IMR-90 (cell line): Measurements from ENCODE around the gene FAM124A. TPM values are rescaled to one million over a fixed set of nuclear protein-coding genes. Genes with fewer than 3 reads are reported as not detected.

ENCODE experiments used
- ATAC-seq: fragments of 200-7000 bp; cut with Tn5 transposase; 2 replicates; pipeline ENCODE4 v1.9.1; 2020; ENCODE audit warnings: low read depth, mild to moderate bottlenecking, moderate library complexity
- BruUV-seq: library from RNA; stranded (reverse); fragments of 400-500 nt; replicated peaks from 2 replicates; lab custom pipeline; 2021; lab: Mats Ljungman, UMichigan
- CTCF ChIA-PET: fragments of 300-600 bp; formaldehyde crosslinking; extraction: SDS; loops from one replicate; lab custom pipeline; 2021; ENCODE audit warnings: antibody characterized with exemption; lab: Yijun Ruan, JAX
- POLR2A ChIA-PET: fragments of 300-600 bp; sonication (Branson Sonifier 250); formaldehyde crosslinking; loops from one replicate; lab custom pipeline; 2022; ENCODE audit warnings: antibody characterized with exemption; ENCODE audit not compliant: unreplicated experiment; lab: Charles Lee
- DNase-seq: peaks from one replicate; pipeline ENCODE4 v3.0.0; 2013
- H2AFZ ChIP-seq: replicated peaks from 2 replicates; pipeline ENCODE3; 2013; ENCODE audit warnings: low read length, mild to moderate bottlenecking; ENCODE audit not compliant: poor library complexity
- H2AK5ac ChIP-seq: 2 replicates; pipeline ENCODE4 v1.6.1; 2013; ENCODE audit warnings: low read depth, low read length, inconsistent platforms
- H2AK9ac ChIP-seq: replicated peaks from 2 replicates; pipeline ENCODE3; 2013; ENCODE audit warnings: mild to moderate bottlenecking, low read depth, low read length, moderate library complexity; ENCODE audit not compliant: poor library complexity
- H2BK120ac ChIP-seq: 2 replicates; pipeline ENCODE4 v1.6.1; 2013; ENCODE audit warnings: low read depth, low read length, inconsistent platforms
- H2BK15ac ChIP-seq: 3 replicates; pipeline ENCODE4 v1.6.1; 2013; ENCODE audit warnings: low read depth, low read length, inconsistent platforms
- H2BK20ac ChIP-seq: 2 replicates; pipeline ENCODE4 v1.6.1; 2013; ENCODE audit warnings: low read depth, mild to moderate bottlenecking, inconsistent platforms, low read length, moderate library complexity
- H2BK5ac ChIP-seq: 2 replicates; pipeline ENCODE4 v1.6.1; 2013; ENCODE audit warnings: mild to moderate bottlenecking, low read depth, low read length, inconsistent platforms; ENCODE audit not compliant: poor library complexity, severe bottlenecking
- H3K14ac ChIP-seq: replicated peaks from 2 replicates; pipeline ENCODE4 v1.6.1; 2013; ENCODE audit warnings: low read depth, low read length, inconsistent platforms
- H3K18ac ChIP-seq: 2 replicates; pipeline ENCODE4 v1.6.1; 2013; ENCODE audit warnings: low read depth, low read length, control low read depth
- H3K23ac ChIP-seq: 2 replicates; pipeline ENCODE4 v1.6.1; 2013; ENCODE audit warnings: low read depth, low read length, inconsistent platforms
- H3K27ac ChIP-seq: 2 replicates; pipeline ENCODE4 v1.5.1; 2013; ENCODE audit warnings: mild to moderate bottlenecking, control low read depth, low read length; ENCODE audit not compliant: insufficient read depth
- H3K27me3 ChIP-seq: 2 replicates; pipeline ENCODE4 v1.6.1; 2013; ENCODE audit warnings: low read length; ENCODE audit not compliant: control insufficient read depth, insufficient read depth
- H3K36me3 ChIP-seq: 2 replicates; pipeline ENCODE4 v1.6.1; 2013; ENCODE audit warnings: low read length, mixed read lengths; ENCODE audit not compliant: control insufficient read depth, insufficient read depth
- H3K4ac ChIP-seq: 2 replicates; pipeline ENCODE4 v1.6.1; 2013; ENCODE audit warnings: low read depth, low read length, inconsistent platforms
- H3K4me1 ChIP-seq: 2 replicates; pipeline ENCODE4 v1.6.1; 2013; ENCODE audit warnings: low read length, mixed read lengths; ENCODE audit not compliant: control insufficient read depth, insufficient read depth
- H3K4me2 ChIP-seq: 2 replicates; pipeline ENCODE4 v1.6.1; 2013; ENCODE audit warnings: low read depth, mild to moderate bottlenecking, control low read depth, low read length, moderate library complexity
- H3K4me3 ChIP-seq: 2 replicates; pipeline ENCODE4 v1.5.1; 2013; ENCODE audit warnings: low read depth, mild to moderate bottlenecking, control low read depth, low read length, moderate library complexity; ENCODE audit not compliant: insufficient read depth
- H3K56ac ChIP-seq: 2 replicates; pipeline ENCODE4 v1.6.1; 2013; ENCODE audit warnings: low read length, inconsistent platforms; ENCODE audit not compliant: insufficient read depth; ENCODE audit errors: extremely low read depth
- H3K79me1 ChIP-seq, 2 experiments: 2 replicates each; pipeline ENCODE4 v1.6.1; 2013; ENCODE audit warnings: low read length in 2 of 2, inconsistent platforms in 1 of 2, low read depth in 1 of 2
- H3K9ac ChIP-seq: 2 replicates; pipeline ENCODE4 v1.6.1; 2013; ENCODE audit warnings: low read depth, low read length, control low read depth
- H3K9me1 ChIP-seq: 2 replicates; pipeline ENCODE4 v1.6.1; 2013; ENCODE audit warnings: low read length, inconsistent platforms; ENCODE audit not compliant: insufficient read depth
- H3K9me3 ChIP-seq: 2 replicates; pipeline ENCODE4 v1.6.1; 2013; ENCODE audit warnings: low read length; ENCODE audit not compliant: control insufficient read depth, insufficient read depth
- H4K20me1 ChIP-seq: 2 replicates; pipeline ENCODE4 v1.6.1; 2013; ENCODE audit warnings: low read length, inconsistent platforms; ENCODE audit not compliant: insufficient read depth
- H4K5ac ChIP-seq: 2 replicates; pipeline ENCODE4 v1.6.1; 2013; ENCODE audit warnings: mild to moderate bottlenecking, low read depth, low read length, control low read depth
- H4K8ac ChIP-seq, 2 experiments: 2 replicates each; pipeline ENCODE4 v1.6.1; 2013; ENCODE audit warnings: low read depth in 2 of 2, low read length in 2 of 2, control low read depth in 1 of 2, inconsistent platforms in 1 of 2
- H4K91ac ChIP-seq: 2 replicates; pipeline ENCODE4 v1.6.1; 2013; ENCODE audit warnings: low read depth, low read length, inconsistent platforms; ENCODE audit not compliant: insufficient read depth
- MXI1 ChIP-seq: IDR thresholded peaks from 2 replicates; pipeline ENCODE4 v1.6.1; 2012; ENCODE audit warnings: low read depth, mild to moderate bottlenecking, low read length, moderate library complexity, borderline replicate concordance
- NFE2L2 ChIP-seq: fragments of 150-350 bp; IDR thresholded peaks from 2 replicates; pipeline ENCODE4 v1.6.1; 2016; ENCODE audit warnings: low read depth, mild to moderate bottlenecking, low read length
- RCOR1 ChIP-seq: IDR thresholded peaks from 2 replicates; pipeline ENCODE4 v1.6.1; 2012; ENCODE audit warnings: mild to moderate bottlenecking, low read length, improper control_type of control experiment; ENCODE audit not compliant: insufficient replicate concordance
- RFX5 ChIP-seq: IDR thresholded peaks from 2 replicates; pipeline ENCODE4 v1.8.0; 2012; ENCODE audit warnings: low read depth, mild to moderate bottlenecking, low read length, moderate library complexity
- SMC3 ChIP-seq: fragments of 150-350 bp; IDR thresholded peaks from 2 replicates; pipeline ENCODE4 v1.6.1; 2016; ENCODE audit warnings: low read depth, mild to moderate bottlenecking, antibody characterized with exemption, low read length, moderate library complexity
- USF2 ChIP-seq: fragments of 150-350 bp; IDR thresholded peaks from 2 replicates; pipeline ENCODE4 v1.6.1; 2017; ENCODE audit warnings: mild to moderate bottlenecking, antibody characterized with exemption, low read length, low read depth
- WGBS, 2 experiments: methylation state at CpG; one replicate each; pipeline versions ENCODE4 v1.1.5 to v1.1.7; 2013; ENCODE audit warnings: missing lambda C conversion rate in 2 of 2; ENCODE audit not compliant: insufficient read length in 1 of 2; ENCODE audit errors: extremely low coverage in 2 of 2; 5-methylcytosine and 5-hydroxymethylcytosine counted together
- dilution Hi-C: fragments of 300-500 bp; cut with HindIII; formaldehyde crosslinking; loops from one replicate; pipeline ENCODE4 v1.14.3; 2018; ENCODE audit warnings: low sequenced_read_pairs; ENCODE audit not compliant: unreplicated experiment
- in situ Hi-C: fragments of 300-500 bp; cut with MboI; formaldehyde crosslinking; loops from 3 replicates; pipeline ENCODE4 v1.14.3; 2019; ENCODE audit warnings: low sequenced_read_pairs, inconsistent platforms, mixed read lengths
- intact Hi-C: fragments of 100-400 bp; cut with micrococcal nuclease; formaldehyde crosslinking; loops from 2 replicates; pipeline ENCODE4 v1.10.0; 2022
- polyA plus RNA-seq, 3 experiments: library from polyadenylated mRNA; depleted of rRNA; stranded (reverse); fragments of >200 nt; gene quantifications; 2 replicates each; pipeline ENCODE4 v1.2.3, GENCODE V29; 2012; ENCODE audit warnings: low replicate concordance in 1 of 3
- total RNA-seq: library from RNA; depleted of rRNA; stranded (reverse); fragments of >200 nt; gene quantifications from 2 replicates; pipeline ENCODE4 v1.2.3, GENCODE V29; 2012

FAM124A gene
- total and polyA plus RNA-seq, 2 of the 4 experiments (the other 2 are of a cell fraction): 0.03 TPM; not detected in 1

GRCh38 chr13:51222686-51223559 is 725 bp downstream of the FAM124A start:
- dilution Hi-C loops: no loop called here
- no peaks in the 10 kb centered on the region for H3K4me1 ChIP-seq
- no peak overlapping the region for H2BK5ac ChIP-seq
- no peak for TF ChIP-seq RCOR1
- no peak for TF ChIP-seq NFE2L2
- TF ChIP-seq USF2: no peak
- TF ChIP-seq RFX5: no peak
- TF ChIP-seq SMC3: no peak
- no peak for TF ChIP-seq MXI1
- peaks cover 63% of the 10 kb centered on the region for H3K27me3 ChIP-seq
- DNase-seq (no peak), ATAC-seq (peak; percentile 31)
- no peak overlapping the region for H3K9ac ChIP-seq
- H2AK5ac ChIP-seq: no peak overlapping the region
- H3K23ac ChIP-seq: peak overlapping the region; percentile 72; the same call in 1 of the 2 replicates
- intact Hi-C loops: loop anchor here (1.0 to 10.0 kb wide), 3 partner anchors 63 to 582 kb away; partner anchors contain the start of gene DHRS12
- no peak overlapping the region for H3K27ac ChIP-seq
- H2AK9ac ChIP-seq: no peak overlapping the region
- H2BK15ac ChIP-seq: no peak overlapping the region
- H3K4ac ChIP-seq: no peak overlapping the region
- H3K18ac ChIP-seq: no peak overlapping the region
- no peak overlapping the region for H4K91ac ChIP-seq
- POLR2A ChIA-PET: interaction anchor here (0.6 kb wide), 1 partner anchor 688 kb away, joined by 3 read pairs; no protein-coding TSS in a partner anchor
- no peaks in the 10 kb centered on the region for H4K20me1 ChIP-seq
- H2BK20ac ChIP-seq: no peak overlapping the region
- no peak overlapping the region for H2BK120ac ChIP-seq
- no peak overlapping the region for H3K56ac ChIP-seq
- H3K4me2 ChIP-seq: peak overlapping the region; percentile 72
- in situ Hi-C loops: no loop called here
- no peaks in the 10 kb centered on the region for H3K9me1 ChIP-seq
- CTCF ChIA-PET: interaction anchor here (1.2 to 1.6 kb wide), 2 partner anchors 10 to 63 kb away, joined by 3 to 4 read pairs; no protein-coding TSS in a partner anchor
- H4K8ac ChIP-seq: no peak overlapping the region
- H3K14ac ChIP-seq: no peak overlapping the region
- no CpG with 5 or more reads among the region's 34 CpGs for WGBS, 2 experiments
- H4K5ac ChIP-seq: no peak overlapping the region
- H3K79me1 ChIP-seq: no peaks in the 10 kb centered on the region
- no TSS peak for BruUV-seq
- H2AFZ ChIP-seq: peak overlapping the region; percentile 89
- peak overlapping the region; percentile 27 for H3K4me3 ChIP-seq
- H3K9me3 ChIP-seq: no peaks in the 10 kb centered on the region
- no peaks in the 10 kb centered on the region for H3K36me3 ChIP-seq
